UCSD-AML1 (cell line): ENCODE measurements around the gene CSMD2.

Experiments used
- DNase-seq: peaks from one replicate; lab custom pipeline; 2025; ENCODE audit not compliant: unreplicated experiment; lab: John Stamatoyannopoulos, UW

The CSMD2 gene

DNA sequence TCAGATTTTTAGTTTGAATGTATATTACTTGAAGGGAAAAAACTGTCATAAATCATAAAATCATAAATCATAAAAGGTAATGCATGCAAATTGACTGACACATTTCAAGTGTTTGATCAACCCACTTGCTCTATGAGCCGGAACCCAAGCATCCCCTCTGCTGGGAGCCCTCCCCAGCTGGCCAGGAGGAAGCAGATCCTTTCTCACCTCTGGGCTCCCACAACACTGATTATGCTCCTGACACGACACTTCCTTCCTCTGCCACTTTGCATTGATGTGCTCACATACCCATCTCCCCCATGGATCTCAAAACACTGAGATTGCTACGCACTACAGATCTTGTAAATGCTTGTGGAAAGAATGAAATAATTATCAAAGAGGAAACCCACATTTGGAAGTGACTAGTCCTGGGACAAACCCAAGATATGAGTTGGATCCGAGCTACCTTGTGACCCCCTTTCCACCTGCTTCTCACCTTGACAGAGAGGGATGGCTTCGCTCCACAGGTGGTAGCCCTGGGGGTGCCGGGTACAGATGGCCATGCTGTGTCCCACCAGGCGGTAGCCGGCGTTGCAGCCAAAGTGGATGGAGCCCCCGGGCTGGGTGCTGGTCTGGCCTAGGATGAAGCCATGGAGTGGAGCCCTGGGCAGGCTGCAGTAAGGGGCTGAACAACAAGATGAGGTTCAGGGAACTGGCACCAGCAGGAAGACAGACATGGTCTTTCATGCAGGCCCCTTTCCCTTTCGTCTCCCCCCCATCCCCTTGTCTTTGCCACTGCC is 588.0 kb downstream of the CSMD2 start:
- DNase-seq: no peak

DNA sequence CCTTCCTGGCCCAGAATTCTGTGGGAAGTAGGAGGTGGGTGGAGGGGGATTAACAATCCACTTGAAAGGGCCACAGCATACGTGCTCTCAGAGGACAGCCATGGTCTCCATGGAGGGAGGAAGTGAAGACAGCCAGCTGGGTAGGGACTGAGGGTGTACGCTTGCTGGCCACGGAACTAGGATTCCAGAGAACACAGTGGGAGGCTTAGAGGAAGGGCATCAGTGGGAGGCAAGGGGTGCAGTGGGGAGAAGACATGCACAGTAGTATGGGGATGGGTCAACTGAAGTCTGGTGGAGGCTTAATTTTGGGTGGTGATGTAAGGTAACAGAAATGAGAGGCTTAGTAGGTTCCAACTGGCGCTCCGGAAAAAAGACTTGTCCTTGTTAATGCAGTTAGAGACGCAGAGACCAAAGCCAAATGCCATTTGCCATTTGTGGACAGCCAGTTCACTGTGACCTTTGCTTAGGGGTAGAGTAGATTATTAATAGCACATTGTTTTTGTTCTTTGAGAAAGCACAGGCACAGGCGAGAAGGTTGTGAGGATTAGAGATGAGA is 589.6 kb downstream of the CSMD2 start:
- no peak for DNase-seq

DNA sequence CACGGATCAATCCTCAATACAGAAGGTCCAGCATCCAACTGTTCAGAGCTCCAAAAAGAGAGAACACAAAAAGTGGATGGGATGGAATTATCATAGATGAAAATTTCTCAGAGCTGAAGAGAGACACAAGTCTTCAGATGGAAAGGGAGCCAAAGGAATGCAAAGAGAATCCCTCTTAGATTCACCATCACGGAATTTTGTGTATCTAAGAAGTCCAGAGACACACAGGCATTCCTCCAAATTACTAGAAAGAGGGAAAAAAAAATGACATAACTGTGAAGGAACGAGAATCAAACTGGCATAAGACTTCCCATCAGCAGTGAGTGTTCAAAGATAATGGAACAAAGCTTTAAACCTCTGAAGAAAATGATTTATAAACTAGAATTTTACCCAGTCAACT is 591.4 kb downstream of the CSMD2 start:
- no peak for DNase-seq

DNA sequence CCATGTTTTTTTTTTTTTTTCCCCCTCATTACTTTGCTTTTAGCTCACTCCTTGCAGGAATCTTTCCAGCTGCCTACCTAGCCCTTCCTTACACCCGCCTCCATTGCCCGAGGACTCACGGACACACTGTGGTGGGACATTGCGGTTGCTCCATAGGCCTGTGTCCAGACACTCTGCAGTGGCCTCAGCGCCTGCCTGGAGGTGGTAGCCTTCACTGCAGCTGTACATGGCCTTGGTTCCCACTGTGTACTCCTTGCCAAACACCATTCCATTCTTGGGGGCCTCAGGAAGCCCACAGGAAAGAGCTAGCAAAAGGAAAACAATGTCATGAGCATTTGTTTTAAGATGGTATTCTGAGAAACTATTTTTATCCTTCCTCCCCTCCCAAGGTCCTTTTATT is 592.6 kb downstream of the CSMD2 start:
- no peak for DNase-seq

DNA sequence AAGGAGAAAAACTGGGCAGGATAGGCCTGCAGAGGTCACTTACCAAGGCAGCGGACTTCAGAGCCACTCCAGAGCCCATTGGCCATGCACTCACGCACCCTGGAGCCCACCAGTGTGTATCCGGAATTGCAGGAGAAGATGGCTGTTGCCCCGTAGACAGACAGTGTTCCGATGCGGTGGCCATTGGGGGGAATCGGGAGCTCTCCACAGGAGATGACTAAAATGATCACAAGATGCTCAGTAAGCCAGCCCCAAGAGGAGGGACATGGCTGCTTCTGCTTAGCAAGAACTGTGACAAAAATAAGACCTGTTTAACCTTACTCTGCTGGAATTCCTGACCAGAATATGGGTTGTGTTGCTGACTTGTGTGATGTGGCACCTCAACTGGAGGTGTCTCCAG is 595.7 kb downstream of the CSMD2 start:
- DNase-seq: no peak

DNA sequence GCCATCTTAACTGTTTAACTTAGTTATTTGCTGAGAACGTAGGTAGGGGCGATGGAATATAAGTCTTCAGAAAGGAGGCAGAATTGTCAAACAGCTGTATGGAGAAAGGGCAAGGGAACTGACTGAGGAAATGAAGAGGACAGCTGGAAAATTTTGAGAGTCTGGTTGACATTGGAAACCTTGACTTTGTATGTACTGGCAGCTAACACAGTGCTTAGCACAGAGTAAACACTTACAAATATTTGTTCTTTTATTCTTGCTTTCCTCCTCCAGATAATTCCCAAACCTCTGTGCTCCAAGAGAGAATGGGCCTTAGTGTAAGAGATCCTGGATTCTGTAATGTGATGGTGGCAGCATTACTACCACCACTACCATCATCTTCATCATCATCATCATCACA is 601.3 kb downstream of the CSMD2 start:
- DNase-seq: no peak

DNA sequence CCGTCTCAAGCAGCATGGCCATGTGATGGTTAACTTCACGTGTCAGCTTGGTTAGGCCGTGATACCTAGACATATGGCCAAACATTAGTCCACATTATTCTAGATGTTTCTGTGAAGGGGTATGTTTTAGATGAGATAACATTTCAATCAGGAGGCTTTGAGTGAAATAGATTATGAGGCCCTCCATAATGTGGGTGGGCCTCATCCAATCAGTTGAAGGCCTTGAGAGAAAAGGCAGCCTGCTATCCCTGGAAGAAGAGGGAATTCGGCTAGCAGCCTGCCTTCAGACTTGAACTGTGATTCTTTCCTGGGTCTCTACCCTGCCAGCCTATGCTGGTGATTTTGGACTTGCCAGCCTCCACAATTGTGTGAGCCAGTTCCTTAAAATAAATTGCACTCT is 602.5 kb downstream of the CSMD2 start:
- DNase-seq: no peak

DNA sequence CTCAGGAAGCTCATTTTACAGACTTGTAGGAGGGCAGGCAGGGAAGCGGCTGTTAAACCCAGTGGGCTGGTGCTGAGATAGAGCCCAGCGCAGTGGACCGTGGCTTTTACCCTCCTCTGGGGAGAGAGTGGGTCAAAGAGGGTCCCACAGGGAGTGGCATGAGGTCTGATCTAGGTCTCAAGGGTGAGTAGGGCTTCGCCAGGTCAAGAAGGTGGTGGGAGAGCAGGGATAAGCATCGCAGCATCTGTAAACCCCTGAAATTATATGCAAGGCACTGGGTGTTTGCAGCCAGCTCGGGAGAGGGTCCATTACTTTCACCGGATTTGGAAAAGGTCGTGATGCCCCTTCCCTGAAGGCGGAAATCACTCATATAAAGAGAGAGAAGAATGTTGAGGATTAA is 603.5 kb downstream of the CSMD2 start:
- no peak for DNase-seq

DNA sequence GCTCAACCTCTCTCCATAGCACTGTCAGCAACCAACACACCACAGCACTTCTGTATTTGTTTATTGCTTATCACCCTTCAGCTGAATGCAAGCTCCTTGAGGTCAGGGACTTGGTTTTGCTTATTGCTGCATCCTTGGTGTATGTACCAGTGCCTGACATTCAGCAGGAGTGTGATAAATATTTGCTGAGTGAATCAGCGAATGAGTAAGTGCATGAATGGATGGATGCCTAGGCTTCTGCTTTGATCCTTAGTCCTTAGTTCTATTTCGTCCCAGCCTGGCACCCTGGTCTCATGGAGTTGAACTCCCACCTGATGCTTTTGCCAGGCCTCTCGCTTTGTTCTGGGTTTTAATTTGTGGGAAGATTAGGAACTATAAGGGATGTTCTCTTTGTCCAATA is 604.4 kb downstream of the CSMD2 start:
- no peak for DNase-seq

DNA sequence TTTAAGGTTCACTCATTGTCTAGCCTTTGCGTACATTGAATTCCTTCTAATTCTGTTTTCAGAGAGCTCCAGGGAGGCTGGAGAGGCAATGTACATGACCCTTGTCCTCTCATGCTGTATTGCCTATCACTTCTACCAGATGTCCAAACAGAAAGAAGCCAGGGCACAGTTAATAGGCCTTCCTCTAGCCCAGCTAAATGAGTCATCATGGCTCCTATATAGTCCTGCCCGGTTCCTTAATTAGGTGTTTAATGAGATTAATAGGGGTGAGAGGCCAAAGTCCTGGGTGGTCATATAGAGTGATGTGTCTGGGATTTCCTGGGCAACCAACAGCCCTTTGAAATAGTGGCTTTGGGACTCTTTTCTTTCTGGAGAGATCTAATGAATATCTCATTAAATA is 616.3 kb downstream of the CSMD2 start:
- DNase-seq: no peak

DNA sequence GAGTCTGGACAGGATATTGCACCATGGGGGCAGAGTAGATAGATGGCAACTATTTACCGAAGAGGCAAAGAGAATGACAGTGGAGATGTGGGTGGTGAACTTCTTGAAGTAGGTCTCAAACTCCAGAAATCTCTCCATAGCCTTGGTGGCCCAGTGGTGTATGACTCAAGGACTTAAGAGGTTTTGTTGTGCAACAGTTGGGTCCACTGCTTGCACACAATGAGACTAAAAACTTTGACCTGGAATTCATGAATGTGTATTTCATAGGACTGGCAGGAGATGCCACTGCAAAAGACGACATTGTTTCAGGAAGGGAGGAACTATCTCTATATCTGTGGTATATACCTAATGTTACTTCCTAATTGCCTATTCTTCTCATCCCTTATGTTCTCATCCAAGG is 616.7 kb downstream of the CSMD2 start:
- no peak for DNase-seq

DNA sequence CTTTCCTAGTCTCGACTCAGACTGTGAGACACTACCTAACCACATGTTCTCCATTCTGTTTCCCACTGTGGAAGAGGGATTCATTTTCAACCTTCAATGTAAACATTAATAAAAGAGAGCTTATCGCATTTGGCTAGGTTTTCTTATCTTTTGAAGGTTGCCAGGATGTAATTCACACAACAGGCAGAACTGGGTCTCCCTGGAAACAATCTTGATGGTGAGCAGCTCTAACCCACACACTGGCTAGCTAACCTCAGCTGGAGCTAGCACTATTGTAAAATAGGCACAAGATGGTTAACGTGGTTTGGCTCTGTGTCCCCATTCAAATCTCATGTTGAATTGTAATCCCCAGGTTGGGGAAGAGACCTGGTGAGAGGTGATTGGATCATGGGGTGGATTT is 617.5 kb downstream of the CSMD2 start:
- DNase-seq: no peak

DNA sequence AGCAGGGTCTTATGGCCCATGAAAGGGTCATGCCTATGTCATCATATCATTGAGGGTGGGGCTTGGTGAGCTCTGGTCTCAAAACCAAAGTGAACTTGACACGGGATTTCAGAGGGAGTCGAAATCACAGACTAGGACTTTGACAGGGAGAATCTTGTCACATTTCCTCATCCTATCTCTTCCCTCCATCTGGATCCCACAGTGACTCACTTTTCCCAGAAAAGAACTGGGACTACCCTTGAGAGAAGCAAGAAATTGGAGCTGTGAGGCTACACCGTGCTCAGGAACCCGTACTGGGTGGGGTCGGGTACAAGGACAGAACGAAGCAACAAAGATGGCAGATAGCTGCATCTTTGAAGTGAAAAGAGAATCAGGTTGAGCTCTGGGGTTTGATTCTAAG is 623.1 kb downstream of the CSMD2 start:
- DNase-seq: no peak

DNA sequence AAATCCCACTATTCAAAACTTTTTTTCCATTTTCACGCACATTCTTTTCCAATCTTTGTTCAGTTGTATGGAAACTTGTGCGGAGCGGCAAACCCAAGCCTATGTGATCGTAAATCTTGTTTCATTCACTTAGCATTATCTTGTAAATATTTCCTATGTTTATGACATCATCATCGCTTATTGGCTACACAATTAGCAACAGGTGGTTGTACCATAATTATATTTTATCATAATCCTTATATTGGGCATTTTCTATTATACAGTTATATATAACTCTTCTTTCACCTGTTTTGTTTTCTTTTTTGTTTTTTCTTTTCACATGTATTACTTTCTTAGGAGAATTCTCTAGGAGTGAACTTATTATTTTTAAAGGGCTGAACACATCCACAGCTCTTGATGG is 627.1 kb downstream of the CSMD2 start:
- DNase-seq: no peak

DNA sequence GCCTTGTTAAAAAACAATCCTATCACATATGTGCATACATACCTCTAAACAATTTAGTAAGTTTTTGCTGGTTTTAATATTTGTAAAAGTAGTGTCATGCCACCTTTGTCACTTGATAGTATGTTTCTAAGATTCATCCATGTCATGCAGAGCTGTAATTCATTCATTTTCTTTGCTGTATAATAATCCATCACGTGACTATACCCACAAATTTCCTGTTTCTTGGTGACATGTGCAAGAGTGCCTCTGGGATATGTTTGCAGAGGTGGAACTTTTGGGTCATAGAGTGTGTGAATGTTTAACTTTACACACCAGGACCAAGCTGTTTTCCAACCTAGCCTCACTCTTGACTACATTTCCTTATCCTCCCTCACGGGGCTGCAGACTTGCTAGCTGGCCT is 629.7 kb downstream of the CSMD2 start:
- no peak for DNase-seq

DNA sequence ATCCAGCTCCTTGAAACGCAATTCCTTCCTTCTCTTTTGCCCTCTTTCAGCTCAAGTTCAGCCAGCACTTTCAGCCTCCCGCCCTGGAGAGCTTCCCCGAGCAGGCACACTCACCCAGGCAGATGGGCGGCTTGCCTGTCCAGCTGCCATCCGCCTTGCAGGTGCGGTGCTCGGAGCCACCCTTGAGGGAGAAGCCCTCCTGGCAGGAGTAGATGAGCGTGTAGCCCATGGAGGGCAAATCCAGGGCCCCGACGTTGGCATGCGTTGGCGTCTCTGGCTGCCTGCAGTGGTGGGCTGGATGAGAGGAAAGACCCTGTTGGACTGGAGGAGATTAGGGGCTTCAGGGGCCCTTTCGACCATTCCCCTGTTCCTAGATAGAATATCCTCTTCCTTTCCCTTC is 632.1 kb downstream of the CSMD2 start:
- DNase-seq: no peak

DNA sequence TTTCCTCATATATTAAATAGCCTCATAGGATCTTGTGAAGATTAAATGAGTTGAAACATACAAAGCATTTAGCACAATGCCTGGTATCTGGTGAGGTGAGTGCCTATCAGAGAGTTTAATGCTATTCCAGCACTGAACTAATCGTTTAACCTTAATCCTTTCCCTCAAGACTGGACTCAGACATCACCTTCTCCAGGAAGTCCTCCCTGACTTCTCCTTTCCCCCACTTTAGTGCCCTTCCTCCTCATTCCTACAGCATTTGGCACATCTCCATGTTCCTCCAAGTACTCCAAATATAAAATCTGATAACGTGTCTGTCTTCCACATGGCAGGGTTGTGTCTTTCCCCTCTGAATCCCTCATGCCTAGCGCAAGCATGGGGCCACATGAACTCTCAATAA is 632.8 kb downstream of the CSMD2 start:
- no peak for DNase-seq

DNA sequence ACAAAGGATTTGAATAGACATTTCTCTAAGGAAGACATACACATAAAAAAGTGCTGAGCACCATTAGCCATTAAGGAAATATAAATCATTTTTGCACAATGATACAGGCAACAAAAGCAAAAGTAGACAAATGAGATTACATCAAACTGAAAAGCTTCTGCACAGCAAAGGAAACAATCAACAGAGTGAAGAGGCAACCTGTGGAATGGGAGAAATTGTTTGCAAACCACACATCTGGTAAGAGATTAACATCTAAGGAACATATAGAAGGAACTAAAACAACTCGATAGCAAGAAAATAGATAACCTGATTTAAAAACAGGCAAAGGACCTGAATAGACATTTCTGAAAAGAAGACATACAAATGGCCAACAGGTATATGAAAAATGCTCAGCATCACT is 635.1 kb downstream of the CSMD2 start:
- no peak for DNase-seq

DNA sequence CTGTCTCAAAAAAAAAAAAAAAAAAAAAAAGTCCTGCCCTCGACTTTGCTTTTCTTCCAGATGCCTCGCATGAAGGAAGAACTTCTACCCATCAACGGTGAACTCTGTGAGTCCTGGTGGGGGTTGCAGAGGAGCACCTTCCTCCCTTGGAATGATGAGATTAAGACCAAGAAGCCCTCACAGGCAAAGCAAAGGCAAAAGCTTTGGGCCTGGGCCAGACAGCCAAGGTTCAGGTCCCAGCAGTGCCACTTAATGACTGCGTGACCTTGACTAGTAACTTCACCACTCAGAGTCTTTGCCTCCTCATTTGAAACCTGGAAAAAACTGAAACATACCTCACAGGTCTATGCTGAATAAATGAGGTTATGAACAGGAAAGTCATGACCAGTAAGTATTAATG is 637.1 kb downstream of the CSMD2 start:
- no peak for DNase-seq

DNA sequence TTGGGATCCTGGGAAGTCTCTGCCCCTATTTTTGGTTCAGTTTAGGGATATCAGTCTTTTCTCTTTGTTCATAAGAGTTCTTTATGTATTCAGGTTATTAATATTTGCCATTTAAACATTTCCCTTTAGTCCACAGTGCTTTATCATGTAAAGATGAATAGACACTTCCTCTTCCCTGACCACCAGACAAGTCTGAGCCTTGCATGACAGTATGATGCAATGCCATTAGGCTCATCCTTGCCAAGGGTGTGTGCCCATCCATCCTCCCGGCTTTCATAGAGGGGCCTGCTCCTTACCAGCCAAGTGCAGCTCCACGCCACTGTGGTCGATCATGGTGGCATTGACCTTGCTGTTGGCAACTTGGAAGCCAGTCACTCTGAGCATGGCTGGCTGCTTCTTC is 640.4 kb downstream of the CSMD2 start:
- no peak for DNase-seq

DNA sequence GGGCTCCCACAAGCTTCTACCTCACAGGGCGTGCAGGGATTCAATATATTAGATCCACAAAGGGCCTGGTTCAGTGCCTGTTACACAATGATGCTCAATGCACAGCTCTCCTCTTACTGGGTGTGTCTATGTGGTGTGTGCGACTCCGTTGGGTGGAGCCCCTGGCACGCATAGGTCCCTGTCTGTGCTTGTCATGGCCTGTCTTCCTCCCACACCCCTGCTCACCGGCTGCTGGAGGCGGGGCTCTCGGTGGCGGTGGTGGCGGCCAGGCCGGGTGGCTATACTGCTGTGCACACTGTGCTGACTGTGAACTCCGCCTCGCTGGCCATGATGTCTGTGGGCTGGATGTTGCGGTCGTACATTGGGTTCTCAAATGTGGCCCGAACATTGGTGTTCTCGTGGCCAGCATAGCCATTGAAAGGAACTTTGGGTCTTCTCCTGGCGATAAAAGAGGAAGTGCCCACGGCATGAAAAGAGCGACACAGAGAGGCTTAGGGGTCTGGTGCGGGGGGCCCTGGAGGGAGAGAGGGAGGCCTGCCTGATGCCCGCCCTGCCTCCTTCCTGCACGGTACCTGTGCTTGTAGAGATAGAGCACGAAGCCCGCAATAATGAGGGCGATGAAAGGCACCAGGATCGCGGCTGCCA is 645.7 kb downstream of the CSMD2 start:
- no peak for DNase-seq

DNA sequence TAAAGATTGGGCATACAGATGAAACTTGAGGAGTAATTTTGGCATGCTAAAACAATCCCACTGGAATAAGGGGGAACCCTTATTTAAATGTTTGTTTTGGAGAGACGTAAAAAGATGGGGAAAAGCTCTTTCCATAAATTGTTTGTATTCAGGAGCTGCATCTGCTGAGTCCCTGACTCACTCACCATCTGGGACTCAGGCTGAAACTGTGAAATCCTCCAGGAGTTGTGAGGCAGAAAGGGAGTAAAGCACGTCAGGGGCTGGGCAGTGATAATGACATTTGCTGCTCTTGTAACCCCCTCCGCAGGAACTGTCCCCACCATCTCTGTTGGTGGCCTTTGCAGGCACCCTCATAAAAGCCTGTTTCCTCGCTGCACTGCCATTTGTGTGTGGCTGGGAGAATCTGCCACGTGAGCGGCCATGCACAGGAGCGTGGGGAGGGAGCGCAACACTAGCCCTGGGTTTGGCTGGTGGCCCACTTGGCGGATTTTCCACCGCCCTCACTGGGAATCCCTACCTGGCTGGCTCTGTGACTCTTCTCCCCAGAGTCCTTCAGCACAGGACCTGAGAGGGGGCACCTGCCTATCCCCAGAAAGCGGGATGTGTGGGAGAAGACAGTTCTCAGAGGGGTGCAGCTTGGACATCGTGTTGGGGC is 647.3 kb downstream of the CSMD2 start:
- DNase-seq: no peak
